H1 (cell line): ENCODE results near the gene ISY1. TPM values are rescaled to one million over a fixed set of nuclear protein-coding genes. Genes with fewer than 3 reads are reported as not detected.

Experiments used
- BACH1 ChIP-seq: IDR thresholded peaks from 2 replicates; pipeline ENCODE4 v1.6.1; 2012; ENCODE audit warnings: low read length, improper control_type of control experiment
- BCL11A ChIP-seq, 2 experiments: IDR thresholded peaks; one replicate each; pipeline ENCODE4 v1.6.1; 2011; ENCODE audit warnings: low read depth in 2 of 2, low read length in 2 of 2, mild to moderate bottlenecking in 2 of 2
- EGR1 ChIP-seq: IDR thresholded peaks from 2 replicates; pipeline ENCODE4 v1.6.1; 2011; ENCODE audit warnings: low read depth, low read length, borderline replicate concordance
- EZH2 ChIP-seq: fragments of 200-600 bp; sonication (generic); IDR thresholded peaks from 2 replicates; pipeline ENCODE4 v1.7.1; 2012; ENCODE audit warnings: low read depth, mild to moderate bottlenecking, moderate library complexity, low read length, inconsistent platforms; ENCODE audit not compliant: severe bottlenecking
- HDAC2 ChIP-seq, 2 experiments: fragments of 300-600 bp in 1 of 2; sonication (generic) in 1 of 2; IDR thresholded peaks; 2 replicates each; pipeline ENCODE4 v1.6.1; 2011 to 2012; ENCODE audit warnings: low read depth in 2 of 2, low read length in 2 of 2, mild to moderate bottlenecking in 2 of 2, moderate library complexity in 2 of 2, borderline replicate concordance in 1 of 2, inconsistent platforms in 1 of 2
- KDM5A ChIP-seq: fragments of 200-600 bp; IDR thresholded peaks from 2 replicates; pipeline ENCODE4 v1.7.1; 2012; ENCODE audit warnings: mild to moderate bottlenecking, low read length, inconsistent platforms, mixed read lengths
- MAFK ChIP-seq: IDR thresholded peaks from 2 replicates; pipeline ENCODE4 v1.6.1; 2012; ENCODE audit warnings: low read depth, mild to moderate bottlenecking, improper control_type of control experiment, low read length
- polyA plus RNA-seq, 7 experiments: library from polyadenylated mRNA; depleted of rRNA in 3 of 7; stranded (reverse) in 5 of 7; unstranded in 2 of 7; fragments of >200 nt in 5 of 7; fragments of 200-250 nt in 2 of 7; gene quantifications; 1 replicate in 5 of 7; 2 replicates in 1 of 7; 4 replicates in 1 of 7; pipeline versions ENCODE4 v1.2.1 to v1.2.3, GENCODE V29; 2011 to 2013; ENCODE audit warnings: missing spikeins in 2 of 7, mixed read lengths in 2 of 7
- total RNA-seq: library from RNA; stranded (reverse); fragmentation: NEBNext Ultra II Directional; extraction: Animal tissue kit (Norgen Biotek cat#: 25700); gene quantifications from 2 replicates; pipeline ENCODE4 v1.2.1, GENCODE V29; 2021
- TF ChIP-seq, protein P1 (sequence below): fragments of 300-600 bp; sonication (generic); IDR thresholded peaks from 2 replicates; pipeline ENCODE4 v1.7.1; 2012; ENCODE audit warnings: low read length, moderate library complexity, mild to moderate bottlenecking, inconsistent platforms; ENCODE audit not compliant: insufficient replicate concordance
- TF ChIP-seq, protein P2 (sequence below): IDR thresholded peaks from 2 replicates; pipeline ENCODE4 v1.6.1; 2011; ENCODE audit warnings: low read depth, mild to moderate bottlenecking, low read length; ENCODE audit not compliant: insufficient read depth

ISY1 gene
- total and polyA plus RNA-seq, 2 of the 8 experiments (the other 6 are each of a cell fraction or from before 2014, with no cell fraction given), result 16.6 to 38.7 TPM

DNA sequence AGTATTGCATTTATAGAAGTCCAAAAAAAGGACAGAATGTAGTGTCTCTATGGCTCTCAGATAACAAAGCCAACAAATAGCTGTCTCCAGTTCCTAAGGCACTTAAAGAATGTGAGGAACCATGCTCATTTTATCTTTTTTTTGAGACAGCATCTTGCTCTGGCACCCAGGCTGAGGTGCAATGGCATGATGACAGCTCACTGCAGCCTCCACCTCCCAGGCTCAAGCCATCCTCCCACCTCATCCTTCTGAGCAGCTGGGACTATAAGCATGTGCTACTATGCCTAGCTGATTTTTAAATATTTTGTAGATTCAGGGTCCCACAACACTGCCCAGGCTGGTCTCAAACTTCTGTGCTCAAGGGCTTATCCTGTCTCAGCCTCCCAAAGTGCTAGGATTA is 16.1 kb downstream of the ISY1 start (continued):
- TF ChIP-seq, protein P1, sequence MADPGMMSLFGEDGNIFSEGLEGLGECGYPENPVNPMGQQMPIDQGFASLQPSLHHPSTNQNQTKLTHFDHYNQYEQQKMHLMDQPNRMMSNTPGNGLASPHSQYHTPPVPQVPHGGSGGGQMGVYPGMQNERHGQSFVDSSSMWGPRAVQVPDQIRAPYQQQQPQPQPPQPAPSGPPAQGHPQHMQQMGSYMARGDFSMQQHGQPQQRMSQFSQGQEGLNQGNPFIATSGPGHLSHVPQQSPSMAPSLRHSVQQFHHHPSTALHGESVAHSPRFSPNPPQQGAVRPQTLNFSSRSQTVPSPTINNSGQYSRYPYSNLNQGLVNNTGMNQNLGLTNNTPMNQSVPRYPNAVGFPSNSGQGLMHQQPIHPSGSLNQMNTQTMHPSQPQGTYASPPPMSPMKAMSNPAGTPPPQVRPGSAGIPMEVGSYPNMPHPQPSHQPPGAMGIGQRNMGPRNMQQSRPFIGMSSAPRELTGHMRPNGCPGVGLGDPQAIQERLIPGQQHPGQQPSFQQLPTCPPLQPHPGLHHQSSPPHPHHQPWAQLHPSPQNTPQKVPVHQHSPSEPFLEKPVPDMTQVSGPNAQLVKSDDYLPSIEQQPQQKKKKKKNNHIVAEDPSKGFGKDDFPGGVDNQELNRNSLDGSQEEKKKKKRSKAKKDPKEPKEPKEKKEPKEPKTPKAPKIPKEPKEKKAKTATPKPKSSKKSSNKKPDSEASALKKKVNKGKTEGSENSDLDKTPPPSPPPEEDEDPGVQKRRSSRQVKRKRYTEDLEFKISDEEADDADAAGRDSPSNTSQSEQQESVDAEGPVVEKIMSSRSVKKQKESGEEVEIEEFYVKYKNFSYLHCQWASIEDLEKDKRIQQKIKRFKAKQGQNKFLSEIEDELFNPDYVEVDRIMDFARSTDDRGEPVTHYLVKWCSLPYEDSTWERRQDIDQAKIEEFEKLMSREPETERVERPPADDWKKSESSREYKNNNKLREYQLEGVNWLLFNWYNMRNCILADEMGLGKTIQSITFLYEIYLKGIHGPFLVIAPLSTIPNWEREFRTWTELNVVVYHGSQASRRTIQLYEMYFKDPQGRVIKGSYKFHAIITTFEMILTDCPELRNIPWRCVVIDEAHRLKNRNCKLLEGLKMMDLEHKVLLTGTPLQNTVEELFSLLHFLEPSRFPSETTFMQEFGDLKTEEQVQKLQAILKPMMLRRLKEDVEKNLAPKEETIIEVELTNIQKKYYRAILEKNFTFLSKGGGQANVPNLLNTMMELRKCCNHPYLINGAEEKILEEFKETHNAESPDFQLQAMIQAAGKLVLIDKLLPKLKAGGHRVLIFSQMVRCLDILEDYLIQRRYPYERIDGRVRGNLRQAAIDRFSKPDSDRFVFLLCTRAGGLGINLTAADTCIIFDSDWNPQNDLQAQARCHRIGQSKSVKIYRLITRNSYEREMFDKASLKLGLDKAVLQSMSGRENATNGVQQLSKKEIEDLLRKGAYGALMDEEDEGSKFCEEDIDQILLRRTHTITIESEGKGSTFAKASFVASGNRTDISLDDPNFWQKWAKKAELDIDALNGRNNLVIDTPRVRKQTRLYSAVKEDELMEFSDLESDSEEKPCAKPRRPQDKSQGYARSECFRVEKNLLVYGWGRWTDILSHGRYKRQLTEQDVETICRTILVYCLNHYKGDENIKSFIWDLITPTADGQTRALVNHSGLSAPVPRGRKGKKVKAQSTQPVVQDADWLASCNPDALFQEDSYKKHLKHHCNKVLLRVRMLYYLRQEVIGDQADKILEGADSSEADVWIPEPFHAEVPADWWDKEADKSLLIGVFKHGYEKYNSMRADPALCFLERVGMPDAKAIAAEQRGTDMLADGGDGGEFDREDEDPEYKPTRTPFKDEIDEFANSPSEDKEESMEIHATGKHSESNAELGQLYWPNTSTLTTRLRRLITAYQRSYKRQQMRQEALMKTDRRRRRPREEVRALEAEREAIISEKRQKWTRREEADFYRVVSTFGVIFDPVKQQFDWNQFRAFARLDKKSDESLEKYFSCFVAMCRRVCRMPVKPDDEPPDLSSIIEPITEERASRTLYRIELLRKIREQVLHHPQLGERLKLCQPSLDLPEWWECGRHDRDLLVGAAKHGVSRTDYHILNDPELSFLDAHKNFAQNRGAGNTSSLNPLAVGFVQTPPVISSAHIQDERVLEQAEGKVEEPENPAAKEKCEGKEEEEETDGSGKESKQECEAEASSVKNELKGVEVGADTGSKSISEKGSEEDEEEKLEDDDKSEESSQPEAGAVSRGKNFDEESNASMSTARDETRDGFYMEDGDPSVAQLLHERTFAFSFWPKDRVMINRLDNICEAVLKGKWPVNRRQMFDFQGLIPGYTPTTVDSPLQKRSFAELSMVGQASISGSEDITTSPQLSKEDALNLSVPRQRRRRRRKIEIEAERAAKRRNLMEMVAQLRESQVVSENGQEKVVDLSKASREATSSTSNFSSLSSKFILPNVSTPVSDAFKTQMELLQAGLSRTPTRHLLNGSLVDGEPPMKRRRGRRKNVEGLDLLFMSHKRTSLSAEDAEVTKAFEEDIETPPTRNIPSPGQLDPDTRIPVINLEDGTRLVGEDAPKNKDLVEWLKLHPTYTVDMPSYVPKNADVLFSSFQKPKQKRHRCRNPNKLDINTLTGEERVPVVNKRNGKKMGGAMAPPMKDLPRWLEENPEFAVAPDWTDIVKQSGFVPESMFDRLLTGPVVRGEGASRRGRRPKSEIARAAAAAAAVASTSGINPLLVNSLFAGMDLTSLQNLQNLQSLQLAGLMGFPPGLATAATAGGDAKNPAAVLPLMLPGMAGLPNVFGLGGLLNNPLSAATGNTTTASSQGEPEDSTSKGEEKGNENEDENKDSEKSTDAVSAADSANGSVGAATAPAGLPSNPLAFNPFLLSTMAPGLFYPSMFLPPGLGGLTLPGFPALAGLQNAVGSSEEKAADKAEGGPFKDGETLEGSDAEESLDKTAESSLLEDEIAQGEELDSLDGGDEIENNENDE, result no peak
- TF ChIP-seq, protein P2, sequence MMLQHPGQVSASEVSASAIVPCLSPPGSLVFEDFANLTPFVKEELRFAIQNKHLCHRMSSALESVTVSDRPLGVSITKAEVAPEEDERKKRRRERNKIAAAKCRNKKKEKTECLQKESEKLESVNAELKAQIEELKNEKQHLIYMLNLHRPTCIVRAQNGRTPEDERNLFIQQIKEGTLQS, result no peak
- no peak for TF ChIP-seq EZH2
- no peak for TF ChIP-seq BCL11A (IDR thresholded peaks at IDR 0.05; ENCODE audit: low read depth in 2 of 2, low read length in 2 of 2)
- TF ChIP-seq EGR1, result no peak
- TF ChIP-seq MAFK, result no peak
- no peak for TF ChIP-seq HDAC2 (IDR thresholded peaks at IDR 0.05; ENCODE audit: borderline replicate concordance in 1 of 2, low read depth in 2 of 2, low read length in 2 of 2)
- TF ChIP-seq BACH1, result no peak
- no peak for TF ChIP-seq KDM5A
- TF ChIP-seq, all 59 proteins: peak for 0
